ENCODE measurements around the gene CCT8L2.
"Not testable (repeated sequence)": the region's sequence is repeated elsewhere in the genome, so short reads cannot be mapped to it uniquely, and the experiment has no call there.

The CCT8L2 gene

DNA sequence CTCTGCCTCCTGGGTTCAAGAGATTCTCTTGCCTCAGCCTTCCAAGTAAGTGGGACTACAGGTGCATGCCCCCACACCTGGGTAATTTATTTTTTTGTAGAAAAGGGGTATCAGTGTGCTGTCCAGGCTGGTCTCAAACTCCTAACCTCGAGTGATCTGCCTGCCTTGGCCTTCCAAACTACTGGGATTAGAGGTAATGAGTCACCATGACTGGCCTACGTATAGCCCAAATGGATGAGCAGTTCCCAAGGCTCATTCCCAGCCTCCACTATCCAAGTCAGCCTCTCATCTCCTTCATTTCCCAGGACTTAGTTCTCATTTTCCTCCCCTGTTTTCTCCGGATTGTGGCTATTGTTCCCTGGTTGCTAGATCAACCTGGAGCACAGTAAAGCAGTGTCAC is 5.6 kb downstream of the CCT8L2 start:
- ChIA-PET CTCF (no interaction called here), POLR2A (ENCODE audit: low non-redundant PET) (no interaction called here)
- H3K27ac ChIP-seq = no peak overlapping the region
- no peak for DNase-seq (ENCODE audit: low spot score)
- TF ChIP-seq, protein P1, sequence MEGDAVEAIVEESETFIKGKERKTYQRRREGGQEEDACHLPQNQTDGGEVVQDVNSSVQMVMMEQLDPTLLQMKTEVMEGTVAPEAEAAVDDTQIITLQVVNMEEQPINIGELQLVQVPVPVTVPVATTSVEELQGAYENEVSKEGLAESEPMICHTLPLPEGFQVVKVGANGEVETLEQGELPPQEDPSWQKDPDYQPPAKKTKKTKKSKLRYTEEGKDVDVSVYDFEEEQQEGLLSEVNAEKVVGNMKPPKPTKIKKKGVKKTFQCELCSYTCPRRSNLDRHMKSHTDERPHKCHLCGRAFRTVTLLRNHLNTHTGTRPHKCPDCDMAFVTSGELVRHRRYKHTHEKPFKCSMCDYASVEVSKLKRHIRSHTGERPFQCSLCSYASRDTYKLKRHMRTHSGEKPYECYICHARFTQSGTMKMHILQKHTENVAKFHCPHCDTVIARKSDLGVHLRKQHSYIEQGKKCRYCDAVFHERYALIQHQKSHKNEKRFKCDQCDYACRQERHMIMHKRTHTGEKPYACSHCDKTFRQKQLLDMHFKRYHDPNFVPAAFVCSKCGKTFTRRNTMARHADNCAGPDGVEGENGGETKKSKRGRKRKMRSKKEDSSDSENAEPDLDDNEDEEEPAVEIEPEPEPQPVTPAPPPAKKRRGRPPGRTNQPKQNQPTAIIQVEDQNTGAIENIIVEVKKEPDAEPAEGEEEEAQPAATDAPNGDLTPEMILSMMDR (conservative IDR thresholded peaks at IDR 0.05; ENCODE audit: low read depth) = no peak

DNA sequence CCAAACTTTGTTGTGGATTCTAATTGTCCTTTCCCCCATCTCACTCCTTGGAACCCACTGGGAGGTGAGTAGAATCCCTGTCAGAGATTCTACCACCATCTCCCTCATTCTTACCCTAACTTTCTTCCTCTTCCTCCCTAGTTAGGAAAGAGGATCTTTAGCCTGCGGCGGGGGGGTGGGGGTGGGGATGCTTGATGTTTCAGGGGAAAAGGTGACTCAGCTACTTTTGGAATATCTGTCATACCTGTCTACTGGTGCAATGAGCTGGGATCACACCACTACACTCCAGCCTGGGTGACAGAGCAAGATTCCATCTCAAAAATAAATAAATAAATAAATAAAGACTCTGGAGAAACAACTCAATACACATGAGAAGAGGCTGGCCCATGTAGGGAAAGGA is 6.4 kb downstream of the CCT8L2 start:
- ChIA-PET CTCF (no interaction called here), POLR2A (ENCODE audit: low non-redundant PET) (no interaction called here)
- H3K27ac ChIP-seq = no peak overlapping the region
- no peak for DNase-seq (ENCODE audit: low spot score)
- TF ChIP-seq, protein P1 (conservative IDR thresholded peaks at IDR 0.05; ENCODE audit: low read depth) = no peak

DNA sequence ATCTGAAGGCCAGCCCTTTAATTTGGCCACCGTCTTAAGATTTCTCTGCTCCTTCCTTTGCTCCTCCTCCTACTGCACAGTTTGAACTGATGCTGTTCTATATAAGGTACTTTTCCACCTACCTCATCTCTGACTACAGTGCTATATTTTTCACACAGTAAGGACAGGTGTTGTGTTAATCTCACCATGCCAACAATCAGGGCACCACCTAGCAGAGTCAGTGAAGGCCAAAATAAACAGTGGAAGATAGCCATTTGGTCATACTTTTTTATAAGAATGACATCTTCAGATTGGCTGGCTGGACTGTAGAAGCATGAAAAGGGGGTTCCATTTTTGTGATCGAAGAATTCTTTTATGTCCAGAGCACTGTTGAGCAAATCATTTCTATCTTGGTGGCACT is 11.7 kb downstream of the CCT8L2 start:
- DNase-seq (ENCODE audit: low spot score); H3K27ac ChIP-seq; CTCF ChIA-PET; POLR2A ChIA-PET (ENCODE audit: low non-redundant PET): not testable (repeated sequence)

DNA sequence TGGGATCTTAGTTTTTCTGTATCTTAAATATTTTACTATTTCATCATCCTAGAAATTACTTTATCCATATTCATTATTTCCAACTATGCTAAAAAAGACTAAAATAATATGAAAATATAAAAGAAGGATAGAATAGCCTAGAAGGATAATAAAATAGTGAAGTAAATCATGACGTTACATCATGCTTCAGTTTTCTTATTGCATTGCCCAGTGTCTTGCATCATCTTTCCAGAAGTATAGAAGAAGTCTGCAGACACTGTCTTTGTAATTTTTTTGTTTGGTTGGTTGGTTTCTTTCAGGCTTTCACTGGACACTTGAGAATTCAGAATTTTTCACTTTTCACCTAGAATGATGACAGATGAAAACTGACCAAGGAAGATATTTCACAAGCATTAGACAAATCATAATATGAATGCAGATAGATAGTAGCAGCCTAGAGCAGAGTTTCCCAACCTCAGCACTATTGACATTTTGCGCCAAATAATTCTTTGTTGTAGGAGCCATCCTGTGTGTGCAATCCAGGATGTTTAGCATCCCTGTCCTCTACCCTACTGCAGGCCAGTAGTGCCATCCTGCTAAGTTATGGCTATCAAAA is 23.3 kb downstream of the CCT8L2 start:
- DNase-seq (ENCODE audit: low spot score); CTCF ChIA-PET: not testable (repeated sequence)

GRCh38 chr22:16568425-16568758 is 24.2 kb downstream of the CCT8L2 start:
- POLR2A ChIA-PET (ENCODE audit: low non-redundant PET) = no interaction called here
- DNase-seq (ENCODE audit: low spot score) = no peak
- CTCF ChIA-PET = no interaction called here
- TF ChIP-seq, protein P1 (conservative IDR thresholded peaks at IDR 0.05; ENCODE audit: low read depth) = no peak
- no peak overlapping the region for H3K27ac ChIP-seq

More for the DNA sequence above, 23.3 kb downstream of the CCT8L2 start:
- POLR2A ChIA-PET (ENCODE audit: low non-redundant PET); H3K27ac ChIP-seq: not testable (repeated sequence)

DNA sequence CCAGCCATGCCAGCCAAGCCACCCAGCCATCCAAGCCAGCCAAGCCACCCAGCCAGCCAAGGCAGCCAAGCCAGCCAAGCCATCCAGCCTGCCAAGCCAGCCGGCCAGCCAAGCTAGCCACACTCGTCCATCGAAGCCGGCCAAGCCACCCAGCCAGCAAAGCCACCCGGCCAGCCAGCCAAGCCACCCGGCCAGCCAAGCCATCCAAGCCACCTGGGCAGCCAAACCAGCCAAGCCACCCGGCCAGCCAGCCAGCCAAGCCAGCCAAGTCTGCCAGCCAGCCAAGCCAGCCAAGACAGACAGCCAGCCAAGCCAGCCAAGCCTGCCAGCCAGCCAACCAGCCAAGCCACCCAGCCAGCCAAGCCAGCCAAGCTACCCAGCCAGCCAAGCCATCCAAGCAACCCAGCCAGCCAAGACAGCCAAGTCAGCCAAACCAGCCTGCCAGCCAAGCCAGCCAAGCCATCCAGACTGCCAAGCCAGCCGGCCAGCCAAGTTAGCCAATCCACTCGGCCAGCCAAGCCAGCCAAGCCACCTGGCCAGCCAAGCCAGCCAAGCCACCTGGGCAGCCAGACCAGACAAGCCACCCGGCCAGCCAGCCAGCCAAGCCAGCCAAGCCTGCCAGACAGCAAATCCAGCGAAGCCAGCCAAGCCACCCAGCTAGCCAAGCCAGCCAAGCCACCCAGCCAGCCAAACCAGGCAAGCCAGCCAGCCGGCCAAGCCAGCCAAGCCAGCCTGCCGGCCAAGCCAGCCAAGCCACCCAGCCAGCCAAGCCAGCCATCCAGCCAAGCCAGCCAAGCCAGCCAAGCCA is 24.8 kb downstream of the CCT8L2 start:
- DNase-seq (ENCODE audit: low spot score); CTCF ChIA-PET; POLR2A ChIA-PET (ENCODE audit: low non-redundant PET): not testable (repeated sequence)

DNA sequence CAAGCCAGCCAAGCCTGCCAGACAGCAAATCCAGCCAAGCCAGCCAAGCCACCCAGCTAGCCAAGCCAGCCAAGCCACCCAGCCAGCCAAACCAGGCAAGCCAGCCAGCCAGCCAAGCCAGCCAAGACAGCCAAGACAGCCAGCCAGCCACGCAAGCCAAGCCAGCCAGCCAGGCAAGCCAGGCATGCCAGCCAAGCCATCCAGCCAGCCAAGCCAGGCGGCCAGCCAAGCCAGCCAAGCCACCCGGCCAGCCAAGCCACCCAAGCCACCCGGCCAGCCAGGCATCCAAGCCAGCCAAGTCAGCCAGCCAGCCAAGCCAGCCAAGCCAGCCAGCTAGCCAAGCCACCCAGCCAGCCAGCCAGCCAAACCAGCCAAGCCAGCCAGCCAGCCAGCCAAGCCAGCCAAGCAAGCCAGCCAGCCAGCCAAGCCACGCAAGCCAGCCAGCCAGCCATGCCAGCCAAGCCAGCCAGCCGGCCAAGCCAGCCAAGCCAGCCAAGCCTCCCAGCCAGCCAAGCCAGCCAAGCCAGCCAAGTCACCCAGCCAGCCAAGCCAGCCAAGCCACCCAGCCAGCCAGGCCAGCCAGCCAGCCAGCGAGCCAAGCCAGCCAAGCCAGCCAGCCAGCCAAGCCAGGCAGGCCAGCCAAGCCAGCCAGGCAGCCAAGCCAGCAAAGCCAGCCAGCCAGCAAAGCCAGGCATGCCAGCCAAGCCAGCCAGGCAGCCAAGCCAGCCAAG is 26.0 kb downstream of the CCT8L2 start:
- H3K27ac ChIP-seq; DNase-seq (ENCODE audit: low spot score); POLR2A ChIA-PET (ENCODE audit: low non-redundant PET); CTCF ChIA-PET: not testable (repeated sequence)

More for the DNA sequence above, 24.8 kb downstream of the CCT8L2 start:
- H3K27ac ChIP-seq = not testable (repeated sequence)

- CTCF ChIA-PET; DNase-seq (ENCODE audit: low spot score); H3K27ac ChIP-seq; POLR2A ChIA-PET (ENCODE audit: low non-redundant PET): not testable (repeated sequence)
Measured at GRCh38 chr22:16565585-16566420, 26.8 kb downstream of the CCT8L2 start.

- DNase-seq (ENCODE audit: low spot score); CTCF ChIA-PET; H3K27ac ChIP-seq; POLR2A ChIA-PET (ENCODE audit: low non-redundant PET): not testable (repeated sequence)
Measured at GRCh38 chr22:16564837-16565584, 27.6 kb downstream of the CCT8L2 start.

Measured in RWPE1 (cell line).